ENCODE measurements around the gene CDKL4. TPM values are rescaled to one million over a fixed set of nuclear protein-coding genes. Genes with fewer than 3 reads are reported as not detected.

Gene CDKL4
- total and polyA plus RNA-seq, 4 donors = 0.88 to 1.3 TPM; not detected in 2

Other genes starting within 250 kb of the CDKL4 start
- 10 to 100 TPM; 45.3 to 67.9 TPM for gene SOS1, start 122.9 kb downstream of the CDKL4 start, total RNA-seq
- 10 to 100 TPM in 1 of 2 donors, 1 to 10 TPM in 1; 7.6 to 20.6 TPM for gene SOS1, start 122.9 kb downstream of the CDKL4 start, polyA plus RNA-seq
- 10 to 100 TPM; 42.1 to 50.8 TPM for gene MAP4K3, start 193.3 kb upstream of the CDKL4 start, total RNA-seq
- gene MAP4K3, start 193.3 kb upstream of the CDKL4 start, polyA plus RNA-seq = 10 to 100 TPM; 13.9 to 23.6 TPM